GM12878 (cell line): Measurements from ENCODE around the gene FGF2. TPM values are rescaled to one million over a fixed set of nuclear protein-coding genes. Genes with fewer than 3 reads are reported as not detected.

Experiments used
- ATAC-seq: fragments of 200-7000 bp; cut with Tn5 transposase; 3 replicates; pipeline ENCODE4 v1.9.1; 2020; ENCODE audit warnings: mild to moderate bottlenecking, moderate library complexity
- BruUV-seq: library from RNA; stranded (reverse); fragments of 400-500 nt; replicated peaks from 2 replicates; lab custom pipeline; 2021; lab: Mats Ljungman, UMichigan
- CTCF ChIA-PET: fragments of 300-600 bp; sonication (Branson Sonifier 250); formaldehyde crosslinking; extraction: SDS; loops from one replicate; lab custom pipeline; 2021; ENCODE audit warnings: inconsistent platforms; lab: Yijun Ruan, JAX
- POLR2A ChIA-PET: fragments of 350-600 bp; formaldehyde crosslinking; extraction: SDS; loops from one replicate; lab custom pipeline; 2021; ENCODE audit warnings: inconsistent platforms; lab: Charles Lee
- RAD21 ChIA-PET: fragments of 300-600 bp; sonication (Branson Sonifier 250); formaldehyde crosslinking; loops from one replicate; lab custom pipeline; 2023; ENCODE audit warnings: antibody characterized with exemption; ENCODE audit not compliant: unreplicated experiment; lab: Charles Lee
- SMC1A ChIA-PET: fragments of 300-600 bp; sonication (Branson Sonifier 250); formaldehyde crosslinking; loops from one replicate; lab custom pipeline; 2023; ENCODE audit not compliant: unreplicated experiment, uncharacterized antibody; lab: Charles Lee
- DNase-seq: peaks from one replicate; pipeline ENCODE4 v3.0.0-alpha.2; 2011; ENCODE audit warnings: low read depth, low spot score
- FAIRE-seq: peaks from 3 replicates; lab custom pipeline; 2011; peaks lifted over from hg19 to GRCh38; lab: Jason Lieb, UNC
- H2AFZ ChIP-seq: 2 replicates; pipeline ENCODE4 v1.6.0; 2011; ENCODE audit warnings: low read depth, low read length, control low read depth; ENCODE audit not compliant: control insufficient read depth
- H3K27ac ChIP-seq: 2 replicates; pipeline ENCODE4 v1.5.1; 2011; ENCODE audit warnings: control low read depth; ENCODE audit not compliant: control insufficient read depth, insufficient read depth
- H3K27me3 ChIP-seq, 2 experiments: replicated peaks in 1 of 2; 2 replicates each; pipeline versions ENCODE4 v1.6.0 to v1.6.1; 2011; ENCODE audit warnings: low read length in 1 of 2; ENCODE audit not compliant: control insufficient read depth in 2 of 2, insufficient read depth in 2 of 2
- H3K36me3 ChIP-seq, 2 experiments: 2 replicates each; pipeline ENCODE4 v1.5.1; 2011; ENCODE audit warnings: low read length in 1 of 2; ENCODE audit not compliant: control insufficient read depth in 2 of 2, insufficient read depth in 2 of 2
- H3K4me1 ChIP-seq: 2 replicates; pipeline ENCODE4 v1.6.1; 2011; ENCODE audit warnings: mild to moderate bottlenecking, low read length, moderate library complexity, mixed read lengths; ENCODE audit not compliant: control insufficient read depth, insufficient read depth
- H3K4me2 ChIP-seq: 2 replicates; pipeline ENCODE4 v1.6.0; 2011; ENCODE audit warnings: control low read depth; ENCODE audit not compliant: control insufficient read depth, insufficient read depth
- H3K4me3 ChIP-seq: fragments of 200-600 bp; sonication (generic); 2 replicates; pipeline ENCODE4 v1.5.1; 2016
- H3K79me2 ChIP-seq: 2 replicates; pipeline ENCODE4 v1.6.0; 2011; ENCODE audit warnings: low read length; ENCODE audit not compliant: control insufficient read depth, insufficient read depth
- H3K9ac ChIP-seq: 2 replicates; pipeline ENCODE4 v1.8.0; 2011; ENCODE audit warnings: low read length, control low read depth, mixed read lengths; ENCODE audit not compliant: control insufficient read depth, insufficient read depth
- H3K9me3 ChIP-seq: replicated peaks from 3 replicates; pipeline ENCODE4 v1.5.1; 2011; ENCODE audit warnings: mild to moderate bottlenecking, low read length; ENCODE audit not compliant: control insufficient read depth, insufficient read depth
- H4K20me1 ChIP-seq: 2 replicates; pipeline ENCODE4 v1.6.0; 2011; ENCODE audit not compliant: control insufficient read depth, insufficient read depth
- NFYB ChIP-seq: IDR thresholded peaks from 2 replicates; pipeline ENCODE4 v1.6.1; 2011; ENCODE audit warnings: low read depth, mild to moderate bottlenecking, low read length, improper control_type of control experiment, moderate library complexity; ENCODE audit not compliant: insufficient read depth
- SIN3A ChIP-seq: IDR thresholded peaks from 2 replicates; pipeline ENCODE4 v1.6.1; 2012; ENCODE audit warnings: low read depth, low read length, improper control_type of control experiment
- ZZZ3 ChIP-seq: IDR thresholded peaks from 2 replicates; pipeline ENCODE4 v1.6.1; 2011; ENCODE audit warnings: low read depth; ENCODE audit not compliant: control insufficient read depth, insufficient read length
- WGBS: methylation state at CpG from one replicate; pipeline ENCODE4 v1.1.6; 2016; ENCODE audit warnings: low lambda C conversion rate; ENCODE audit not compliant: insufficient replicate concordance, insufficient coverage; ENCODE audit errors: missing lambda C conversion rate; 5-methylcytosine and 5-hydroxymethylcytosine counted together
- in situ Hi-C: fragments of 300-500 bp; cut with MboI; formaldehyde crosslinking; loops from 9 replicates; pipeline ENCODE4 v1.14.3; 2018; ENCODE audit warnings: mixed read lengths
- intact Hi-C: fragments of 100-400 bp; cut with micrococcal nuclease; formaldehyde crosslinking; loops from one replicate; pipeline ENCODE4 v1.14.2; 2022; ENCODE audit not compliant: unreplicated experiment
- polyA plus RNA-seq, 11 experiments: library from polyadenylated mRNA; depleted of rRNA in 4 of 11; unstranded in 6 of 11; stranded (reverse) in 5 of 11; fragments of >200 nt; fragmentation: Nextera tagmentation in 4 of 11; fragmentation: Illumina TruSeq in 1 of 11; extraction: Ambion mirVana in 4 of 11; extraction: Trizol in 1 of 11; gene quantifications; 1 replicate in 1 of 11; 2 replicates in 10 of 11; pipeline versions ENCODE4 v1.2.1 to v1.2.3, GENCODE V29; 2011 to 2016; ENCODE audit warnings: inconsistent platforms in 2 of 11, missing spikeins in 2 of 11, low read depth in 1 of 11
- total RNA-seq, 4 experiments: library from RNA; depleted of rRNA in 3 of 4; stranded (reverse); fragments of >200 nt in 3 of 4; fragmentation: Illumina TruSeq in 1 of 4; extraction: Trizol in 1 of 4; gene quantifications; 2 replicates each; pipeline versions ENCODE4 v1.2.1 to v1.2.3, GENCODE V29; 2013 to 2021
- TF ChIP-seq, protein P1 (sequence below): IDR thresholded peaks from 2 replicates; pipeline ENCODE4 v1.6.1; 2011; ENCODE audit warnings: borderline replicate concordance, low read depth, mild to moderate bottlenecking, moderate library complexity, low read length; ENCODE audit not compliant: insufficient read depth, poor library complexity, severe bottlenecking
- TF ChIP-seq, protein P2 (sequence below): fragments of 450-650 bp; formaldehyde crosslinking; IDR thresholded peaks from 2 replicates; pipeline ENCODE4 v1.5.0; 2022; ENCODE audit warnings: mild to moderate bottlenecking, missing genetic modification characterization

Gene FGF2
- total and polyA plus RNA-seq, 10 of the 15 experiments (the other 5 are each of a cell fraction or from before 2014, with no cell fraction given): 0.13 to 1.7 (median 0.25) TPM

DNA sequence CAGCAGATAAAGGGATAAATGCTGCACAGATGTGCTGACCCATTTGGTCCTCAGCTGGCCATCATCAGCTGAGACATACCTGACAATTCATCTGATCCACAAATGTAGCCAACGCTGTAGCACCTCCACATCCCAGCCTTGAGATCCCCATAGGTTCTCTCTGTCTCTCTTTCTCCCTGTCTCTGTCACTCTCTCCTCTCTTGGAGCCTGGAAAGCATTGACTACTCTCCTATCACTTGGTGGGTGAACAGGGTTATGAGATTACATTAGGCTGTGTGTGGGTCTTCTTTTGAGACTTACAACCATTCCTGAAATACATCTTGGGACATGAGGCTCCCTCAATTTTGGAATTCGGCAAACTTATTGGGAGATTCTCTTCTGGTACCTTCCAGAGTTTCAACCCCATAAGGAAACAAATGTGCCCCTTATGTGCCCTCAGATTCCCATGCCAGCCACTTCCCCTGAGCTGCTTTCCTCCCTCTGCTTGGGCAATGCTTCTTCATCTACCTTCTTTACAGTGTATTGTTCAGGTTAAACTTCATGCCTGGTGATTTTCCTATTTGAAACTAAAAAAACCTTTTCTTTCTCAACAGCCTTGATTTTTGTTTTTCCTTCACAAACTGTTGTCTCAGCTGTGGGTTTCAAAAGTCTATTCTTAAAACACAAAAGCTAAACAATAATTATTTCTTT lies 29.1 kb upstream of the FGF2 start:
- H3K4me2 ChIP-seq: no peak overlapping the region
- WGBS: 70% methylated on average over 2 of the region's 2 CpGs
- H2AFZ ChIP-seq: no peak overlapping the region
- H3K27me3 ChIP-seq: no peaks in the 10 kb centered on the region; a peak in 1 of 4 replicates
- H3K79me2 ChIP-seq: no peaks in the 10 kb centered on the region
- in situ Hi-C loops (no loop called here), intact Hi-C loops (no loop called here)
- no TSS peak for BruUV-seq
- ATAC-seq: no peak
- no peak overlapping the region for H3K27ac ChIP-seq
- H4K20me1 ChIP-seq: no peaks in the 10 kb centered on the region
- no peak for DNase-seq
- no peak overlapping the region for H3K4me3 ChIP-seq
- no peak for TF ChIP-seq SIN3A
- TF ChIP-seq NFYB: no peak
- TF ChIP-seq, protein P1, sequence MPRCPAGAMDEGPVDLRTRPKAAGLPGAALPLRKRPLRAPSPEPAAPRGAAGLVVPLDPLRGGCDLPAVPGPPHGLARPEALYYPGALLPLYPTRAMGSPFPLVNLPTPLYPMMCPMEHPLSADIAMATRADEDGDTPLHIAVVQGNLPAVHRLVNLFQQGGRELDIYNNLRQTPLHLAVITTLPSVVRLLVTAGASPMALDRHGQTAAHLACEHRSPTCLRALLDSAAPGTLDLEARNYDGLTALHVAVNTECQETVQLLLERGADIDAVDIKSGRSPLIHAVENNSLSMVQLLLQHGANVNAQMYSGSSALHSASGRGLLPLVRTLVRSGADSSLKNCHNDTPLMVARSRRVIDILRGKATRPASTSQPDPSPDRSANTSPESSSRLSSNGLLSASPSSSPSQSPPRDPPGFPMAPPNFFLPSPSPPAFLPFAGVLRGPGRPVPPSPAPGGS: no peak
- TF ChIP-seq, protein P2, sequence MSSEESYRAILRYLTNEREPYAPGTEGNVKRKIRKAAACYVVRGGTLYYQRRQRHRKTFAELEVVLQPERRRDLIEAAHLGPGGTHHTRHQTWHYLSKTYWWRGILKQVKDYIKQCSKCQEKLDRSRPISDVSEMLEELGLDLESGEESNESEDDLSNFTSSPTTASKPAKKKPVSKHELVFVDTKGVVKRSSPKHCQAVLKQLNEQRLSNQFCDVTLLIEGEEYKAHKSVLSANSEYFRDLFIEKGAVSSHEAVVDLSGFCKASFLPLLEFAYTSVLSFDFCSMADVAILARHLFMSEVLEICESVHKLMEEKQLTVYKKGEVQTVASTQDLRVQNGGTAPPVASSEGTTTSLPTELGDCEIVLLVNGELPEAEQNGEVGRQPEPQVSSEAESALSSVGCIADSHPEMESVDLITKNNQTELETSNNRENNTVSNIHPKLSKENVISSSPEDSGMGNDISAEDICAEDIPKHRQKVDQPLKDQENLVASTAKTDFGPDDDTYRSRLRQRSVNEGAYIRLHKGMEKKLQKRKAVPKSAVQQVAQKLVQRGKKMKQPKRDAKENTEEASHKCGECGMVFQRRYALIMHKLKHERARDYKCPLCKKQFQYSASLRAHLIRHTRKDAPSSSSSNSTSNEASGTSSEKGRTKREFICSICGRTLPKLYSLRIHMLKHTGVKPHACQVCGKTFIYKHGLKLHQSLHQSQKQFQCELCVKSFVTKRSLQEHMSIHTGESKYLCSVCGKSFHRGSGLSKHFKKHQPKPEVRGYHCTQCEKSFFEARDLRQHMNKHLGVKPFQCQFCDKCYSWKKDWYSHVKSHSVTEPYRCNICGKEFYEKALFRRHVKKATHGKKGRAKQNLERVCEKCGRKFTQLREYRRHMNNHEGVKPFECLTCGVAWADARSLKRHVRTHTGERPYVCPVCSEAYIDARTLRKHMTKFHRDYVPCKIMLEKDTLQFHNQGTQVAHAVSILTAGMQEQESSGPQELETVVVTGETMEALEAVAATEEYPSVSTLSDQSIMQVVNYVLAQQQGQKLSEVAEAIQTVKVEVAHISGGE (CRISPR knock-in tag): no peak
- TF ChIP-seq ZZZ3: no peak
- POLR2A ChIA-PET: no interaction called here
- CTCF ChIA-PET: interaction anchor here (0.8 kb wide), 1 partner anchor 40 kb away, joined by 3 read pairs; no protein-coding TSS in a partner anchor
- H3K36me3 ChIP-seq: no peaks in the 10 kb centered on the region
- RAD21 ChIA-PET: no interaction called here
- no peak overlapping the region for H3K9ac ChIP-seq
- no peaks in the 10 kb centered on the region for H3K9me3 ChIP-seq
- peaks cover 3% of the 10 kb centered on the region for H3K4me1 ChIP-seq
- SMC1A ChIA-PET: interaction anchor here (1.0 to 1.1 kb wide), 2 partner anchors 115 to 132 kb away, joined by 3 read pairs; no protein-coding TSS in a partner anchor
- peak; percentile 54 for FAIRE-seq
